Glutamatergic neuron (in vitro differentiated cells): ENCODE data around the gene FHL2. TPM values are rescaled to one million over a fixed set of nuclear protein-coding genes. Genes with fewer than 3 reads are reported as not detected.

Experiments
- DNase-seq: peaks from one replicate; pipeline ENCODE4 v3.0.0; 2022
- H3K27ac Mint-ChIP-seq: one replicate; pipeline ENCODE4 v1.8.0; 2020; ENCODE audit warnings: mild to moderate bottlenecking, mixed read lengths, inconsistent platforms; ENCODE audit not compliant: unreplicated experiment
- H3K27me3 Mint-ChIP-seq: one replicate; pipeline ENCODE4 v1.8.0; 2020; ENCODE audit warnings: mild to moderate bottlenecking, moderate library complexity, mixed read lengths, inconsistent platforms; ENCODE audit not compliant: unreplicated experiment
- H3K36me3 Mint-ChIP-seq: one replicate; pipeline ENCODE4 v1.8.0; 2020; ENCODE audit warnings: mild to moderate bottlenecking, mixed read lengths, inconsistent platforms; ENCODE audit not compliant: unreplicated experiment
- H3K4me1 Mint-ChIP-seq: one replicate; pipeline ENCODE4 v1.8.0; 2020; ENCODE audit warnings: mild to moderate bottlenecking, low read depth, mixed read lengths, inconsistent platforms; ENCODE audit not compliant: unreplicated experiment
- H3K4me3 Mint-ChIP-seq: one replicate; pipeline ENCODE4 v1.8.0; 2020; ENCODE audit warnings: mild to moderate bottlenecking, mixed read lengths, inconsistent platforms; ENCODE audit not compliant: unreplicated experiment
- H3K9me3 Mint-ChIP-seq: one replicate; pipeline ENCODE4 v1.8.0; 2020; ENCODE audit warnings: mild to moderate bottlenecking, moderate library complexity, mixed read lengths, inconsistent platforms; ENCODE audit not compliant: unreplicated experiment
- long read RNA-seq: library from polyadenylated mRNA; unstranded; transcript quantifications from one replicate; pipeline ENCODE4 v2.0.0, GENCODE V29; 2020; ENCODE audit not compliant: unreplicated experiment
- total RNA-seq: library from RNA; stranded (reverse); fragmentation: NEBNext Ultra II Directional; extraction: Animal tissue kit (Norgen Biotek cat#: 25700); gene quantifications from one replicate; pipeline ENCODE4 v1.2.1, GENCODE V29; 2021; ENCODE audit not compliant: unreplicated experiment
- TF ChIP-seq, protein P1 (sequence below): fragments of 200-600 bp; sonication (generic); IDR thresholded peaks from one replicate; pipeline ENCODE4 v1.5.0; 2021; ENCODE audit not compliant: partially characterized antibody, unreplicated experiment

Gene FHL2
- 3.2 TPM for total RNA-seq
- long read RNA-seq, partial matches to known transcripts, result 0 of 6 reads
- long read RNA-seq, other reads (novel, unspliced or antisense), result 1 of 6 reads

GRCh38 chr2:105398336-105399206, at the start of gene FHL2:
Gene FHL2, minus strand, starts transcription at chr2:105399051. Its CDS starts 12,535 bp downstream, at chr2:105386516.
- Mint-ChIP-seq H3K9me3 (peaks cover 2% of the 10 kb centered on the region), H3K4me3 (peak within 1 kb of the TSS; percentile 86), H3K27me3 (peaks cover 5% of the 10 kb centered on the region), H3K27ac (peak within 1 kb of the TSS; percentile 43), H3K4me1 (no peaks in the 10 kb centered on the region), H3K36me3 (peaks cover 7% of the 10 kb centered on the region)
- TF ChIP-seq, protein P1, sequence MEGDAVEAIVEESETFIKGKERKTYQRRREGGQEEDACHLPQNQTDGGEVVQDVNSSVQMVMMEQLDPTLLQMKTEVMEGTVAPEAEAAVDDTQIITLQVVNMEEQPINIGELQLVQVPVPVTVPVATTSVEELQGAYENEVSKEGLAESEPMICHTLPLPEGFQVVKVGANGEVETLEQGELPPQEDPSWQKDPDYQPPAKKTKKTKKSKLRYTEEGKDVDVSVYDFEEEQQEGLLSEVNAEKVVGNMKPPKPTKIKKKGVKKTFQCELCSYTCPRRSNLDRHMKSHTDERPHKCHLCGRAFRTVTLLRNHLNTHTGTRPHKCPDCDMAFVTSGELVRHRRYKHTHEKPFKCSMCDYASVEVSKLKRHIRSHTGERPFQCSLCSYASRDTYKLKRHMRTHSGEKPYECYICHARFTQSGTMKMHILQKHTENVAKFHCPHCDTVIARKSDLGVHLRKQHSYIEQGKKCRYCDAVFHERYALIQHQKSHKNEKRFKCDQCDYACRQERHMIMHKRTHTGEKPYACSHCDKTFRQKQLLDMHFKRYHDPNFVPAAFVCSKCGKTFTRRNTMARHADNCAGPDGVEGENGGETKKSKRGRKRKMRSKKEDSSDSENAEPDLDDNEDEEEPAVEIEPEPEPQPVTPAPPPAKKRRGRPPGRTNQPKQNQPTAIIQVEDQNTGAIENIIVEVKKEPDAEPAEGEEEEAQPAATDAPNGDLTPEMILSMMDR, result peak; percentile 56
- DNase-seq, result peak; percentile 83

GRCh38 chr2:105447476-105447875, 48.6 kb upstream of the FHL2 start:
- Mint-ChIP-seq H3K4me3 (no peak overlapping the region), H3K27me3 (peaks cover 2% of the 10 kb centered on the region), H3K27ac (no peak overlapping the region), H3K9me3 (peaks cover 2% of the 10 kb centered on the region), H3K36me3 (no peaks in the 10 kb centered on the region), H3K4me1 (peaks cover 1% of the 10 kb centered on the region)
- DNase-seq, result no peak
- TF ChIP-seq, protein P1, result no peak

GRCh38 chr2:105446501-105446900, 47.6 kb upstream of the FHL2 start:
- TF ChIP-seq, protein P1, result no peak
- H3K27me3 Mint-ChIP-seq, result peaks cover 2% of the 10 kb centered on the region
- no peak for DNase-seq
- peaks cover 1% of the 10 kb centered on the region for H3K4me1 Mint-ChIP-seq
- H3K27ac Mint-ChIP-seq, result no peak overlapping the region
- no peaks in the 10 kb centered on the region for H3K36me3 Mint-ChIP-seq
- H3K9me3 Mint-ChIP-seq, result peaks cover 2% of the 10 kb centered on the region
- H3K4me3 Mint-ChIP-seq, result no peak overlapping the region

DNA sequence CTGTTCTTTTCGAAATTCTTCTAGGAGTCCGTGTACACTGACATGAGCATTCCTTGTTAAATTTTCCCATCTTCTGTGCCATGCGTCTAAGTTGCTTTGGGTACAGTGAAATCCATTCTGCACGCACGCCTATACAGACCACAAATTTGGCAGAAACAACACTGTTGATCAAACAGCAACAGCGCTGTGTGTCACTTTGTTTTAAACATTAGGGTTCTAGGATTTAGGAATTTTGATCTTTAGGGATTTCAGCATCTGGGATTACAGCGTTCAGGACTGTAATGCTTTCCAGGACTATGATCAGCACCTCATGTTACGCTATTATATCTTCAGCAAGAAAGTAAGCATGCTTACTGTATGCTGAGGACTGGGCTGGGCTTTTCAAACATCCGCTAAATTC, 47.1 kb upstream of the FHL2 start:
- Mint-ChIP-seq H3K27ac (no peak overlapping the region), H3K4me1 (peaks cover 1% of the 10 kb centered on the region), H3K4me3 (no peak overlapping the region), H3K36me3 (no peaks in the 10 kb centered on the region), H3K27me3 (peaks cover 2% of the 10 kb centered on the region), H3K9me3 (peaks cover 2% of the 10 kb centered on the region)
- no peak for DNase-seq
- TF ChIP-seq, protein P1, result no peak

- peaks cover 2% of the 10 kb centered on the region for H3K9me3 Mint-ChIP-seq
- H3K27ac Mint-ChIP-seq, result no peak overlapping the region
- peaks cover 2% of the 10 kb centered on the region for H3K27me3 Mint-ChIP-seq
- H3K36me3 Mint-ChIP-seq, result no peaks in the 10 kb centered on the region
- TF ChIP-seq, protein P1, result no peak
- no peak for DNase-seq
- H3K4me1 Mint-ChIP-seq, result peaks cover 1% of the 10 kb centered on the region
- H3K4me3 Mint-ChIP-seq, result no peak overlapping the region
Measured at GRCh38 chr2:105445498-105445897, 46.6 kb upstream of the FHL2 start.
